GM19452 (cell line): ENCODE data around the gene NHSL1.
"Not testable (repeated sequence)": the region's sequence is repeated elsewhere in the genome, so short reads cannot be mapped to it uniquely, and the experiment has no call there.

Experiments used
- ATAC-seq: cut with Tn5 transposase; IDR thresholded peaks from one replicate; pipeline ENCODE4 v1.9.1; 2021; ENCODE audit not compliant: unreplicated experiment

The NHSL1 gene

GRCh38 chr6:138430361-138431145, 68.7 kb downstream of the NHSL1 start:
- no peak for ATAC-seq

- ATAC-seq: no peak
These were observed 69.5 kb downstream of the NHSL1 start for GRCh38 chr6:138429761-138430160.

- no peak for ATAC-seq
These were observed 70.2 kb downstream of the NHSL1 start for GRCh38 chr6:138428944-138429598.

GRCh38 chr6:138427701-138428100, 71.6 kb downstream of the NHSL1 start:
- no peak for ATAC-seq

- no peak for ATAC-seq
These were observed 72.7 kb downstream of the NHSL1 start for GRCh38 chr6:138426500-138427123.

GRCh38 chr6:138425256-138425655, 74.0 kb downstream of the NHSL1 start:
- ATAC-seq: not testable (repeated sequence)

- ATAC-seq: no peak
These were observed 75.0 kb downstream of the NHSL1 start for GRCh38 chr6:138424004-138424904.

- ATAC-seq: no peak
These were observed 76.4 kb downstream of the NHSL1 start for GRCh38 chr6:138422861-138423260.

GRCh38 chr6:138421608-138422007, 77.7 kb downstream of the NHSL1 start:
- ATAC-seq: no peak

- ATAC-seq: no peak
These were observed 78.2 kb downstream of the NHSL1 start for GRCh38 chr6:138421089-138421488.

GRCh38 chr6:138420356-138420755, 78.9 kb downstream of the NHSL1 start:
- no peak for ATAC-seq

- ATAC-seq: no peak
These were observed 79.5 kb downstream of the NHSL1 start for GRCh38 chr6:138419766-138420165.

GRCh38 chr6:138418118-138418742, 81.1 kb downstream of the NHSL1 start:
- no peak for ATAC-seq

GRCh38 chr6:138417493-138418117, 81.7 kb downstream of the NHSL1 start:
- no peak for ATAC-seq

GRCh38 chr6:138416206-138416605, 83.1 kb downstream of the NHSL1 start:
- ATAC-seq: no peak

- no peak for ATAC-seq
These were observed 84.2 kb downstream of the NHSL1 start for GRCh38 chr6:138415125-138415524.

- ATAC-seq: peak; percentile 68
These were observed 88.1 kb downstream of the NHSL1 start for GRCh38 chr6:138410972-138411880.

- no peak for ATAC-seq
These were observed 89.1 kb downstream of the NHSL1 start for GRCh38 chr6:138410048-138410735.
